Measurements from ENCODE around the gene C16orf74.
A peak's percentile ranks its signal among the peaks of the same experiment; 100 is the strongest.

Gene C16orf74

GRCh38 chr16:85696781-85697180 lies 54.1 kb downstream of the C16orf74 start:
- no peak overlapping the region for H3K4me3 ChIP-seq (ENCODE audit: low read depth, low read length)
- H3K4me1 ChIP-seq (ENCODE audit: control insufficient read depth, insufficient read depth, low read length): no peaks in the 10 kb centered on the region
- H3K27me3 ChIP-seq (ENCODE audit: control insufficient read depth, insufficient read depth, low read length): no peaks in the 10 kb centered on the region
- no peaks in the 10 kb centered on the region for H3K9me3 ChIP-seq (ENCODE audit: control insufficient read depth, insufficient read depth, low read length)
- no peak overlapping the region for H3K9ac ChIP-seq (ENCODE audit: low read depth, low read length)
- H3K36me3 ChIP-seq (ENCODE audit: control insufficient read depth, insufficient read depth, low read length): no peaks in the 10 kb centered on the region

- Histone ChIP-seq H3K9ac (ENCODE audit: low read depth, low read length) (no peak overlapping the region), H3K4me3 (ENCODE audit: low read depth, low read length) (no peak overlapping the region), H3K27me3 (ENCODE audit: control insufficient read depth, insufficient read depth, low read length) (no peaks in the 10 kb centered on the region)
These were observed 55.4 kb downstream of the C16orf74 start for GRCh38 chr16:85695196-85696128.

GRCh38 chr16:85690469-85691064 lies 60.3 kb downstream of the C16orf74 start:
- Histone ChIP-seq H3K36me3 (ENCODE audit: control insufficient read depth, insufficient read depth, low read length) (no peaks in the 10 kb centered on the region), H3K27me3 (ENCODE audit: control insufficient read depth, insufficient read depth, low read length) (no peaks in the 10 kb centered on the region), H3K9me3 (ENCODE audit: control insufficient read depth, insufficient read depth, low read length) (no peaks in the 10 kb centered on the region), H3K4me1 (ENCODE audit: control insufficient read depth, insufficient read depth, low read length) (no peaks in the 10 kb centered on the region), H3K9ac (ENCODE audit: low read depth, low read length) (no peak overlapping the region), H3K4me3 (ENCODE audit: low read depth, low read length) (no peak overlapping the region)

More at GRCh38 chr16:85695196-85696128, 55.4 kb downstream of the C16orf74 start:
- Histone ChIP-seq H3K4me1 (ENCODE audit: control insufficient read depth, insufficient read depth, low read length) (no peaks in the 10 kb centered on the region), H3K36me3 (ENCODE audit: control insufficient read depth, insufficient read depth, low read length) (no peaks in the 10 kb centered on the region), H3K9me3 (ENCODE audit: control insufficient read depth, insufficient read depth, low read length) (no peaks in the 10 kb centered on the region)

- Histone ChIP-seq H3K9me3 (ENCODE audit: control insufficient read depth, insufficient read depth, low read length) (no peaks in the 10 kb centered on the region), H3K27me3 (ENCODE audit: control insufficient read depth, insufficient read depth, low read length) (no peaks in the 10 kb centered on the region), H3K36me3 (ENCODE audit: control insufficient read depth, insufficient read depth, low read length) (no peaks in the 10 kb centered on the region), H3K4me1 (ENCODE audit: control insufficient read depth, insufficient read depth, low read length) (no peaks in the 10 kb centered on the region), H3K9ac (ENCODE audit: low read depth, low read length) (no peak overlapping the region), H3K4me3 (ENCODE audit: low read depth, low read length) (no peak overlapping the region)
These were observed 61.0 kb downstream of the C16orf74 start for GRCh38 chr16:85689950-85690320.

- peak overlapping the region; percentile 37 for H3K4me3 ChIP-seq (ENCODE audit: low read depth, low read length)
- H3K36me3 ChIP-seq (ENCODE audit: control insufficient read depth, insufficient read depth, low read length): no peaks in the 10 kb centered on the region
- no peak overlapping the region for H3K9ac ChIP-seq (ENCODE audit: low read depth, low read length)
- H3K4me1 ChIP-seq (ENCODE audit: control insufficient read depth, insufficient read depth, low read length): no peaks in the 10 kb centered on the region
- no peaks in the 10 kb centered on the region for H3K27me3 ChIP-seq (ENCODE audit: control insufficient read depth, insufficient read depth, low read length)
- H3K9me3 ChIP-seq (ENCODE audit: control insufficient read depth, insufficient read depth, low read length): no peaks in the 10 kb centered on the region
These were observed 61.5 kb downstream of the C16orf74 start for GRCh38 chr16:85689285-85689949.

GRCh38 chr16:85688586-85689284 lies 62.2 kb downstream of the C16orf74 start, which contains the start of gene GINS2:
Gene GINS2, minus strand, starts transcription at chr16:85688954. Its CDS starts 56 bp downstream, at chr16:85688898.
- H3K27me3 ChIP-seq (ENCODE audit: control insufficient read depth, insufficient read depth, low read length): no peaks in the 10 kb centered on the region
- no peaks in the 10 kb centered on the region for H3K36me3 ChIP-seq (ENCODE audit: control insufficient read depth, insufficient read depth, low read length)
- H3K4me3 ChIP-seq (ENCODE audit: low read depth, low read length): peak within 1 kb of the TSS; percentile 77
- H3K4me1 ChIP-seq (ENCODE audit: control insufficient read depth, insufficient read depth, low read length): no peaks in the 10 kb centered on the region
- no peaks in the 10 kb centered on the region for H3K9me3 ChIP-seq (ENCODE audit: control insufficient read depth, insufficient read depth, low read length)
- H3K9ac ChIP-seq (ENCODE audit: low read depth, low read length): no peak within 1 kb of the TSS

GRCh38 chr16:85687651-85688471 lies 63.0 kb downstream of the C16orf74 start:
- Histone ChIP-seq H3K4me1 (ENCODE audit: control insufficient read depth, insufficient read depth, low read length) (no peaks in the 10 kb centered on the region), H3K4me3 (ENCODE audit: low read depth, low read length) (peak overlapping the region; percentile 77), H3K9me3 (ENCODE audit: control insufficient read depth, insufficient read depth, low read length) (no peaks in the 10 kb centered on the region), H3K27me3 (ENCODE audit: control insufficient read depth, insufficient read depth, low read length) (no peaks in the 10 kb centered on the region), H3K36me3 (ENCODE audit: control insufficient read depth, insufficient read depth, low read length) (no peaks in the 10 kb centered on the region), H3K9ac (ENCODE audit: low read depth, low read length) (no peak overlapping the region)

- H3K9ac ChIP-seq (ENCODE audit: low read depth, low read length): no peak overlapping the region
- peak overlapping the region; percentile 37 for H3K4me3 ChIP-seq (ENCODE audit: low read depth, low read length)
- H3K9me3 ChIP-seq (ENCODE audit: control insufficient read depth, insufficient read depth, low read length): no peaks in the 10 kb centered on the region
- H3K27me3 ChIP-seq (ENCODE audit: control insufficient read depth, insufficient read depth, low read length): no peaks in the 10 kb centered on the region
- H3K4me1 ChIP-seq (ENCODE audit: control insufficient read depth, insufficient read depth, low read length): no peaks in the 10 kb centered on the region
- no peaks in the 10 kb centered on the region for H3K36me3 ChIP-seq (ENCODE audit: control insufficient read depth, insufficient read depth, low read length)
These were observed 63.8 kb downstream of the C16orf74 start for GRCh38 chr16:85686912-85687591.

- H3K36me3 ChIP-seq (ENCODE audit: control insufficient read depth, insufficient read depth, low read length): peaks cover 10% of the 10 kb centered on the region
- H3K4me1 ChIP-seq (ENCODE audit: control insufficient read depth, insufficient read depth, low read length): no peaks in the 10 kb centered on the region
- no peak overlapping the region for H3K9ac ChIP-seq (ENCODE audit: low read depth, low read length)
- H3K9me3 ChIP-seq (ENCODE audit: control insufficient read depth, insufficient read depth, low read length): no peaks in the 10 kb centered on the region
- H3K27me3 ChIP-seq (ENCODE audit: control insufficient read depth, insufficient read depth, low read length): no peaks in the 10 kb centered on the region
- H3K4me3 ChIP-seq (ENCODE audit: low read depth, low read length): no peak overlapping the region
These were observed 65.6 kb downstream of the C16orf74 start for GRCh38 chr16:85685251-85685650.

- Histone ChIP-seq H3K9me3 (ENCODE audit: control insufficient read depth, insufficient read depth, low read length) (no peaks in the 10 kb centered on the region), H3K36me3 (ENCODE audit: control insufficient read depth, insufficient read depth, low read length) (peaks cover 24% of the 10 kb centered on the region), H3K4me1 (ENCODE audit: control insufficient read depth, insufficient read depth, low read length) (no peaks in the 10 kb centered on the region), H3K27me3 (ENCODE audit: control insufficient read depth, insufficient read depth, low read length) (no peaks in the 10 kb centered on the region), H3K9ac (ENCODE audit: low read depth, low read length) (no peak overlapping the region), H3K4me3 (ENCODE audit: low read depth, low read length) (no peak overlapping the region)
These were observed 67.5 kb downstream of the C16orf74 start for GRCh38 chr16:85683363-85683762.

Data from iPS-15b (cell line).